HG02642 (cell line): ENCODE data around the gene KIF1A.

Experiments used
- ATAC-seq: cut with Tn5 transposase; IDR thresholded peaks from one replicate; pipeline ENCODE4 v1.9.1; 2021; ENCODE audit warnings: mild to moderate bottlenecking; ENCODE audit not compliant: unreplicated experiment, poor library complexity

KIF1A gene

GRCh38 chr2:240672701-240673190 lies 147.3 kb downstream of the KIF1A start:
- no peak for ATAC-seq

GRCh38 chr2:240672076-240672700 lies 147.8 kb downstream of the KIF1A start:
- no peak for ATAC-seq

- no peak for ATAC-seq
Observed at GRCh38 chr2:240670950-240671349, 149.1 kb downstream of the KIF1A start.

GRCh38 chr2:240670402-240670801 lies 149.6 kb downstream of the KIF1A start:
- ATAC-seq = no peak

- no peak for ATAC-seq
Observed at GRCh38 chr2:240664622-240665021, 155.4 kb downstream of the KIF1A start.
